ENCODE measurements around the gene ADAT3.

ADAT3 gene

DNA sequence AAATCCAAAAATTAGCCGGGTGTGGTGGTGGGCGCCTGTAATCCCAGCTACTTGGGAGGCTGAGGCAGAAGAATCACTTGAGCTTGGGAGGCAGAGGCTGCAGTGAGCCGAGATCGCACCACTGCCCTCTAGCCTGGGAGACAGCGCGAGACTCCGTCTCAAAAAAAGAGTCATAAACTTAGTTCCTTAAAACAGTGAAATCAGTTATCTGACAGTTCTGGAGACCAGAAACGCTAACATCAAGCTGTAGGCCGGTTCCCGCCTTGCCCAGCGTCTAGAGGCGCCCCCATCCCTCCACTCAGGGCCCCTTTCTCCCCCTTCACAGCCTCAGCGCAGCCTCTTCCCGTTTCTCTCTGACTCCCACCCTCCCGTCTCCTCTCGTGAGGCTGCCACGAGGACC is 11.9 kb downstream of the ADAT3 start:
- H3K27ac ChIP-seq (ENCODE audit: low read depth, low read length, severe bottlenecking): no peak overlapping the region
- no peak overlapping the region for H3K4me3 ChIP-seq (ENCODE audit: extremely low read depth, insufficient read depth, low read length, poor library complexity, severe bottlenecking)
- 95 to 98% methylated on average over 16 to 17 of the region's 17 CpGs for WGBS, 2 experiments (ENCODE audit: insufficient coverage in 2 of 2)
- peaks cover 88% of the 10 kb centered on the region for H3K36me3 ChIP-seq (ENCODE audit: control insufficient read depth, insufficient read depth, low read length)
- H3K9me3 ChIP-seq (ENCODE audit: control insufficient read depth, low read length): no peaks in the 10 kb centered on the region
- no peaks in the 10 kb centered on the region for H3K4me1 ChIP-seq (ENCODE audit: control insufficient read depth, insufficient read depth, low read length, poor library complexity, severe bottlenecking)

GRCh38 chr19:1917926-1918325 is 12.7 kb downstream of the ADAT3 start:
- Histone ChIP-seq H3K9me3 (ENCODE audit: control insufficient read depth, low read length) (no peaks in the 10 kb centered on the region), H3K36me3 (ENCODE audit: control insufficient read depth, insufficient read depth, low read length) (peaks cover 90% of the 10 kb centered on the region), H3K4me3 (ENCODE audit: extremely low read depth, insufficient read depth, low read length, poor library complexity, severe bottlenecking) (no peak overlapping the region), H3K27ac (ENCODE audit: low read depth, low read length, severe bottlenecking) (no peak overlapping the region), H3K4me1 (ENCODE audit: control insufficient read depth, insufficient read depth, low read length, poor library complexity, severe bottlenecking) (no peaks in the 10 kb centered on the region)
- WGBS, 2 experiments (ENCODE audit: insufficient coverage in 2 of 2): 97 to 98% methylated on average over 24 to 25 of the region's 25 CpGs

DNA sequence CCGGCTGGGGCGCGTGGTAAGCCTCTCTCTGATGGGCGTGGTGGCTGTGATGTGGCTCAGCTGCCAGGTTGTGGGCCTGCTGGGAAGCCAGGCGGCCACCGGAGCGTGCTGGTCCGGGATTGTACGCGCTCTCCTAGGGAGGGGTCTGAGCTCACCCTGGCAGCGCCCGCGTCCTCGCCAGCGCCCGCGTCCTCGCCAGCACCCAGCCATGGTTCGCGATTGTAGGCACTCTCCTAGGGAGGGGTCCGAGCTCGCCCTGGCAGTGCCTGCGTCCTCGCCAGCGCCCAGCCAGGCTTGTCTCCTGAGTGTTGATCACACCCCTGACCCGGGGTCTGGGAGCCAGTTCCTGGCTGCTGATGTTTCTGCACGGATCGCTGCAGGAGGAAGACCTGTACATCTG is 13.8 kb downstream of the ADAT3 start:
- peaks cover 87% of the 10 kb centered on the region for H3K36me3 ChIP-seq (ENCODE audit: control insufficient read depth, insufficient read depth, low read length)
- no peaks in the 10 kb centered on the region for H3K4me1 ChIP-seq (ENCODE audit: control insufficient read depth, insufficient read depth, low read length, poor library complexity, severe bottlenecking)
- WGBS, 2 experiments (ENCODE audit: insufficient coverage in 2 of 2): 96 to 99% methylated on average over 22 to 26 of the region's 28 CpGs

DNA sequence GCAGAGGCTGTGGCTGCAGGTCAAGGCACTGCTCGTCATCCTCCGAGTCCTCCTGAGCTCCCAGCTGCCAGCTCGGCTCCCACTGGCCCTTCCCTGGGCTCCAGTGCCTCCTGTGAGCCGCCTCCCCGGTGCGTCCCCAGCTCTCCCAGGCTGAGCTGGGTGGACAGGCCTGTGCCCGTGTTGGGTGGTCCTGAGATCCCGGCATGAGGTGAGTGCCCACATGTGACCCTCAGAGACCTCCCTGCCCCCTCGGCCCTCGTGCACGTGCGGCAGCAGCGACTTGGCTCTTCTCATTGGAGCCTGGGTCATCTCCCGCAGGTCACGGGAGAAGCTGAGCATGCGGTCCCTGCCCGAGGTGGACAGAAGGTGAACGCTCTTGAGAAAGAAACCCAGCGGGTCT is 15.4 kb downstream of the ADAT3 start:
- Histone ChIP-seq H3K36me3 (ENCODE audit: control insufficient read depth, insufficient read depth, low read length) (peaks cover 86% of the 10 kb centered on the region), H3K9me3 (ENCODE audit: control insufficient read depth, low read length) (no peaks in the 10 kb centered on the region), H3K4me3 (ENCODE audit: extremely low read depth, insufficient read depth, low read length, poor library complexity, severe bottlenecking) (no peak overlapping the region), H3K4me1 (ENCODE audit: control insufficient read depth, insufficient read depth, low read length, poor library complexity, severe bottlenecking) (no peaks in the 10 kb centered on the region), H3K27ac (ENCODE audit: low read depth, low read length, severe bottlenecking) (no peak overlapping the region)
- 97 to 98% methylated on average over 17 to 19 of the region's 19 CpGs for WGBS, 2 experiments (ENCODE audit: insufficient coverage in 2 of 2)

More for the DNA sequence above, 13.8 kb downstream of the ADAT3 start:
- Histone ChIP-seq H3K9me3 (ENCODE audit: control insufficient read depth, low read length) (no peaks in the 10 kb centered on the region), H3K4me3 (ENCODE audit: extremely low read depth, insufficient read depth, low read length, poor library complexity, severe bottlenecking) (no peak overlapping the region), H3K27ac (ENCODE audit: low read depth, low read length, severe bottlenecking) (no peak overlapping the region)

GRCh38 chr19:1921326-1921725 is 16.1 kb downstream of the ADAT3 start:
- peaks cover 80% of the 10 kb centered on the region for H3K36me3 ChIP-seq (ENCODE audit: control insufficient read depth, insufficient read depth, low read length)
- 95 to 99% methylated on average over 14 to 15 of the region's 19 CpGs for WGBS, 2 experiments (ENCODE audit: insufficient coverage in 2 of 2)

DNA sequence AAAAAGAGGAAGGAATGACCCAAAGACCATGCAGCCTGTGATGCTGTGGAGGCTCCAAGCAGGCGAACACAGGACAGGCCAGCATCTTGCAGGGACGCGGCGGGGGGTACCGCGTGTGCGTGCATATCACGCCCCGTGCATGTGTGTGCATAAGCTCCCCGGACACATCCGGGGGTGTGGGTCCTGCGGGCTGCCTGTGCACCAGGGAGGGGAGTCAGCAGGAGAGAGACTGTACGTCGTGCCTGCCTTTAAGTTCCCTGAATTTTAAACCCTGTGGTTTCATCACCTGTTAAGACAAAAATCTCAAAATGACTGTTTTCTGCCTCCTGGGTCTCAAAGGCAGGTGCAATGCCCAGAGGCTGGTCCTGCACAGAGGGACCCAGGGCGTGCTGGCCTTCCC is 16.6 kb downstream of the ADAT3 start:
- no peak overlapping the region for H3K4me3 ChIP-seq (ENCODE audit: extremely low read depth, insufficient read depth, low read length, poor library complexity, severe bottlenecking)
- 98% methylated on average over 12 to 15 of the region's 15 CpGs for WGBS, 2 experiments (ENCODE audit: insufficient coverage in 2 of 2)
- H3K27ac ChIP-seq (ENCODE audit: low read depth, low read length, severe bottlenecking): no peak overlapping the region
- no peaks in the 10 kb centered on the region for H3K9me3 ChIP-seq (ENCODE audit: control insufficient read depth, low read length)
- H3K36me3 ChIP-seq (ENCODE audit: control insufficient read depth, insufficient read depth, low read length): peaks cover 76% of the 10 kb centered on the region
- H3K4me1 ChIP-seq (ENCODE audit: control insufficient read depth, insufficient read depth, low read length, poor library complexity, severe bottlenecking): no peaks in the 10 kb centered on the region

More at GRCh38 chr19:1921326-1921725, 16.1 kb downstream of the ADAT3 start:
- H3K4me1 ChIP-seq (ENCODE audit: control insufficient read depth, insufficient read depth, low read length, poor library complexity, severe bottlenecking): no peaks in the 10 kb centered on the region
- no peak overlapping the region for H3K4me3 ChIP-seq (ENCODE audit: extremely low read depth, insufficient read depth, low read length, poor library complexity, severe bottlenecking)
- no peak overlapping the region for H3K27ac ChIP-seq (ENCODE audit: low read depth, low read length, severe bottlenecking)
- H3K9me3 ChIP-seq (ENCODE audit: control insufficient read depth, low read length): no peaks in the 10 kb centered on the region

DNA sequence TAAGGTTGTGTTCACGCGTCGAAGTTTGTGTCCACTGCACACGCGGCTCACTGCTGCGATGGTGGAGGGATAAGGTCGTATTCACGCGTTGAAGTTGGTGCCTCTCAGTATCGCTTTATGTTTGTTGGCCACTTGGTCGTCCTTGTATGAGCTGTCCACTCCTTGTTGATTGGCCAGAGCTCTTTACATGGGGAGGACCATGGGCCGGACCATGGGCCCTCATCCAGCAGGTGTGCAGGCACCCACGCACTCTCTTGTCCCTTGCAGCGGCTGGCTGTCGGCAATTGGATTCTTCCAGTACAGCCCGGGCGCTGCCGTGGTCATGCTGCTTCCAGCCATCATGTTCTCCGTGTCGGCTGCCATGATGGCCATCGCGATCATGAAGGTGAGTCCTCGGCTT is 17.6 kb downstream of the ADAT3 start:
- H3K27ac ChIP-seq (ENCODE audit: low read depth, low read length, severe bottlenecking): no peak overlapping the region
- 94 to 100% methylated on average over 22 to 23 of the region's 23 CpGs for WGBS, 2 experiments (ENCODE audit: insufficient coverage in 2 of 2)
- H3K9me3 ChIP-seq (ENCODE audit: control insufficient read depth, low read length): no peaks in the 10 kb centered on the region
- peaks cover 68% of the 10 kb centered on the region for H3K36me3 ChIP-seq (ENCODE audit: control insufficient read depth, insufficient read depth, low read length)
- no peaks in the 10 kb centered on the region for H3K4me1 ChIP-seq (ENCODE audit: control insufficient read depth, insufficient read depth, low read length, poor library complexity, severe bottlenecking)
- no peak overlapping the region for H3K4me3 ChIP-seq (ENCODE audit: extremely low read depth, insufficient read depth, low read length, poor library complexity, severe bottlenecking)

GRCh38 chr19:1923319-1923718 is 18.1 kb downstream of the ADAT3 start:
- 100% methylated on average over 4 to 5 of the region's 8 CpGs for WGBS, 2 experiments (ENCODE audit: insufficient coverage in 2 of 2)
- H3K36me3 ChIP-seq (ENCODE audit: control insufficient read depth, insufficient read depth, low read length): peaks cover 64% of the 10 kb centered on the region
- no peaks in the 10 kb centered on the region for H3K4me1 ChIP-seq (ENCODE audit: control insufficient read depth, insufficient read depth, low read length, poor library complexity, severe bottlenecking)
- H3K9me3 ChIP-seq (ENCODE audit: control insufficient read depth, low read length): no peaks in the 10 kb centered on the region
- no peak overlapping the region for H3K4me3 ChIP-seq (ENCODE audit: extremely low read depth, insufficient read depth, low read length, poor library complexity, severe bottlenecking)
- no peak overlapping the region for H3K27ac ChIP-seq (ENCODE audit: low read depth, low read length, severe bottlenecking)

GRCh38 chr19:1924320-1924961 is 19.2 kb downstream of the ADAT3 start:
- 95 to 97% methylated on average over 34 of the region's 35 CpGs for WGBS, 2 experiments (ENCODE audit: insufficient coverage in 2 of 2)
- H3K27ac ChIP-seq (ENCODE audit: low read depth, low read length, severe bottlenecking): no peak overlapping the region

GRCh38 chr19:1925544-1925943 is 20.3 kb downstream of the ADAT3 start:
- 95 to 99% methylated on average over 14 of the region's 16 CpGs for WGBS, 2 experiments (ENCODE audit: insufficient coverage in 2 of 2)
- Histone ChIP-seq H3K9me3 (ENCODE audit: control insufficient read depth, low read length) (no peaks in the 10 kb centered on the region), H3K36me3 (ENCODE audit: control insufficient read depth, insufficient read depth, low read length) (peaks cover 42% of the 10 kb centered on the region), H3K27ac (ENCODE audit: low read depth, low read length, severe bottlenecking) (no peak overlapping the region), H3K4me1 (ENCODE audit: control insufficient read depth, insufficient read depth, low read length, poor library complexity, severe bottlenecking) (no peaks in the 10 kb centered on the region), H3K4me3 (ENCODE audit: extremely low read depth, insufficient read depth, low read length, poor library complexity, severe bottlenecking) (no peak overlapping the region)

More at GRCh38 chr19:1924320-1924961, 19.2 kb downstream of the ADAT3 start:
- peaks cover 53% of the 10 kb centered on the region for H3K36me3 ChIP-seq (ENCODE audit: control insufficient read depth, insufficient read depth, low read length)
- no peaks in the 10 kb centered on the region for H3K9me3 ChIP-seq (ENCODE audit: control insufficient read depth, low read length)
- H3K4me1 ChIP-seq (ENCODE audit: control insufficient read depth, insufficient read depth, low read length, poor library complexity, severe bottlenecking): no peaks in the 10 kb centered on the region
- H3K4me3 ChIP-seq (ENCODE audit: extremely low read depth, insufficient read depth, low read length, poor library complexity, severe bottlenecking): no peak overlapping the region

DNA sequence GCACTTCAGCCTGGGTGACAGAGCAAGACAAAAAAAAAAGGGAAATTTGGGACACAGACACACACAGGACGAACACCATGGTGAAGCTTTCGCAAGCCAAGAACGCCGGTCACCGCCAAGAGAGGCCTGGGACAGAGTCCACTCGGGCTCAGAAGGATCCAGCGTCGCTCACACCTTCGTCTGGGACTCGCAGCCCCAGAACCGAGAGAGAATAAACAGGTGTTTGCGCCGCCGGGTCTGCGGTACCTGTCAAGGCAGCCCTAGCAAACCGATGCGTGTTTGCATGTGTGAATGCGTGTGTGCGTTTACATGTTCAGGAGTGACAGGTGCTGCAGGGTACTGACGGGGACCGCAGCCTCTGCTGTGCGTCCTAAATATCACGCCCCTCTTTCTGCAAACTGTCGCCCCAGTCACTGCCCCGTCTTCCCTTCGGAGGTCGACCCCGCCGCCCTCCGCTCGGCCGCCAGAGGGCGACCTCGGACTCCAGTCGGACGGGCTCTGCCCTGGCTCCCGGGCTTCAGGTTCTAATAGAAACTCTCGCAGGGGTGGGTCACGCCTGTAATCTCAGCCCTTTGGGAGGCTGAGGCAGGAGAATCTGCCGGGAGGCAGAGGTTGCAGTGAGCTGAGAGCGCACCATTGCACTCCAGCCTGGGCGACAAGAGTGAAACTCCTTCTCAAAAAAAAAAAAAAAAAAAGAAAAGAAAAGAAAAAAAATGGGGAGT is 24.0 kb downstream of the ADAT3 start:
- no peak overlapping the region for H3K27ac ChIP-seq (ENCODE audit: low read depth, low read length, severe bottlenecking)
- no peaks in the 10 kb centered on the region for H3K4me1 ChIP-seq (ENCODE audit: control insufficient read depth, insufficient read depth, low read length, poor library complexity, severe bottlenecking)
- peak overlapping the region; percentile 28 for H3K4me3 ChIP-seq (ENCODE audit: extremely low read depth, insufficient read depth, low read length, poor library complexity, severe bottlenecking)
- H3K36me3 ChIP-seq (ENCODE audit: control insufficient read depth, insufficient read depth, low read length): peaks cover 9% of the 10 kb centered on the region
- WGBS, 2 experiments (ENCODE audit: insufficient coverage in 2 of 2): 20 to 26% methylated on average over 34 to 38 of the region's 42 CpGs
- H3K9me3 ChIP-seq (ENCODE audit: control insufficient read depth, low read length): peaks cover 5% of the 10 kb centered on the region
